HepG2 (cell line): ENCODE results near the gene RNASE7. TPM values are rescaled to one million over a fixed set of nuclear protein-coding genes. Genes with fewer than 3 reads are reported as not detected.

Source experiments
- ATAC-seq: fragments of 200-7000 bp; cut with Tn5 transposase; 3 replicates; pipeline ENCODE4 v1.9.1; 2020; ENCODE audit warnings: mild to moderate bottlenecking, moderate library complexity
- BruUV-seq: library from RNA; stranded (reverse); fragments of 400-500 nt; replicated peaks from 2 replicates; lab custom pipeline; 2021; lab: Mats Ljungman, UMichigan
- CTCF ChIA-PET: fragments of 300-600 bp; formaldehyde crosslinking; extraction: SDS; loops from one replicate; lab custom pipeline; 2021; ENCODE audit warnings: low total read pairs, inconsistent platforms, low intra/inter-chr PET ratio; lab: Yijun Ruan, JAX
- POLR2A ChIA-PET: fragments of 350-600 bp; sonication (Branson Sonifier 250); formaldehyde crosslinking; loops from one replicate; lab custom pipeline; 2020; ENCODE audit warnings: antibody characterized with exemption, inconsistent platforms; lab: Yijun Ruan, JAX
- DNase-seq: peaks from one replicate; pipeline ENCODE4 v3.0.0-alpha.2; 2015; ENCODE audit warnings: low spot score
- FAIRE-seq: peaks from 3 replicates; lab custom pipeline; 2011; peaks lifted over from hg19 to GRCh38; lab: Jason Lieb, UNC
- H2AFZ ChIP-seq: one replicate; pipeline ENCODE4 v1.6.1; 2011; ENCODE audit warnings: low read length, inconsistent platforms
- H3K27ac ChIP-seq: fragments of 300-600 bp; 3 replicates; pipeline ENCODE4 v1.8.0; 2011; ENCODE audit warnings: mixed run types, mild to moderate bottlenecking, mixed read lengths, low read length, inconsistent platforms; ENCODE audit not compliant: insufficient read depth; ENCODE audit errors: extremely low read length
- H3K27me3 ChIP-seq, 2 experiments: fragments of 200-600 bp in 1 of 2; 2 replicates in 1 of 2; 3 replicates in 1 of 2; pipeline versions ENCODE4 v1.6.0 to v1.8.0; 2011; ENCODE audit warnings: low read length in 2 of 2, mild to moderate bottlenecking in 2 of 2, moderate library complexity in 2 of 2, inconsistent platforms in 1 of 2; ENCODE audit not compliant: insufficient read depth in 2 of 2, control insufficient read depth in 1 of 2
- H3K36me3 ChIP-seq, 2 experiments: fragments of 200-600 bp in 1 of 2; replicated peaks in 1 of 2; 2 replicates in 1 of 2; 3 replicates in 1 of 2; pipeline versions ENCODE4 v1.5.1 to v1.8.0; 2011; ENCODE audit warnings: low read length in 2 of 2, inconsistent platforms in 1 of 2; ENCODE audit not compliant: insufficient read depth in 2 of 2, control insufficient read depth in 1 of 2
- H3K4me1 ChIP-seq: 2 replicates; pipeline ENCODE4 v1.5.1; 2012; ENCODE audit warnings: low read length, inconsistent platforms; ENCODE audit not compliant: insufficient read depth
- H3K4me2 ChIP-seq: 2 replicates; pipeline ENCODE4 v1.6.0; 2011; ENCODE audit warnings: low read depth, low read length, inconsistent platforms
- H3K4me3 ChIP-seq, 3 experiments: fragments of 200-600 bp in 1 of 3; sonication (generic), shearing (Covaris generic) in 1 of 3; replicated peaks in 1 of 3; 2 replicates each; pipeline ENCODE4 v1.5.1; 2011 to 2016; ENCODE audit warnings: low read length in 3 of 3, inconsistent platforms in 2 of 3, low read depth in 2 of 3, mild to moderate bottlenecking in 2 of 3, control low read depth in 1 of 3, mixed read lengths in 1 of 3; ENCODE audit not compliant: insufficient read depth in 1 of 3
- H3K79me2 ChIP-seq: one replicate; pipeline ENCODE4 v1.6.1; 2011; ENCODE audit warnings: low read length, inconsistent platforms; ENCODE audit not compliant: insufficient read depth
- H3K9ac ChIP-seq: 2 replicates; pipeline ENCODE4 v1.6.0; 2011; ENCODE audit warnings: mild to moderate bottlenecking, low read depth, low read length, inconsistent platforms; ENCODE audit not compliant: insufficient read depth
- H3K9me3 ChIP-seq: 2 replicates; pipeline ENCODE4 v1.5.1; 2012; ENCODE audit warnings: mild to moderate bottlenecking, low read length
- H4K20me1 ChIP-seq: 2 replicates; pipeline ENCODE4 v1.6.0; 2011; ENCODE audit warnings: inconsistent platforms, mild to moderate bottlenecking, low read length, moderate library complexity; ENCODE audit not compliant: insufficient read depth
- GATAD2A ChIP-seq: IDR thresholded peaks from 2 replicates; pipeline ENCODE4 v1.6.1; 2016
- GFI1 ChIP-seq: sonication (generic); formaldehyde crosslinking; IDR thresholded peaks from 2 replicates; pipeline ENCODE4 v1.5.0; 2020; ENCODE audit warnings: missing genetic modification reagents, mild to moderate bottlenecking, borderline replicate concordance
- SIX4 ChIP-seq: sonication (generic); formaldehyde crosslinking; IDR thresholded peaks from 2 replicates; pipeline ENCODE4 v1.4.0; 2020; ENCODE audit warnings: missing genetic modification reagents
- ZKSCAN8 ChIP-seq: IDR thresholded peaks from 2 replicates; pipeline ENCODE4 v1.6.1; 2016; ENCODE audit warnings: borderline replicate concordance, missing genetic modification reagents, missing compliant biosample characterization
- ZNF572 ChIP-seq: sonication (generic); formaldehyde crosslinking; IDR thresholded peaks from 2 replicates; pipeline ENCODE4 v1.5.1; 2020; ENCODE audit warnings: mild to moderate bottlenecking, missing genetic modification reagents
- ZNF616 ChIP-seq: sonication (generic); formaldehyde crosslinking; IDR thresholded peaks from 2 replicates; pipeline ENCODE4 v1.5.0; 2020; ENCODE audit warnings: low read depth, mild to moderate bottlenecking, missing genetic modification reagents
- ZSCAN20 ChIP-seq: sonication (generic); formaldehyde crosslinking; IDR thresholded peaks from 2 replicates; pipeline ENCODE4 v1.4.0; 2020; ENCODE audit warnings: missing genetic modification reagents, mild to moderate bottlenecking, borderline replicate concordance
- WGBS: methylation state at CpG from one replicate; pipeline ENCODE4 v1.1.6; 2017; ENCODE audit warnings: low lambda C conversion rate; 5-methylcytosine and 5-hydroxymethylcytosine counted together
- in situ Hi-C: cut with HindIII; loops from 2 replicates; pipeline ENCODE4 v1.10.0; 2017; ENCODE audit warnings: low pct_unique_long_range_greater_than_20kb; ENCODE audit not compliant: extremely low pct_ligation_motif_present
- intact Hi-C: fragments of 100-400 bp; cut with micrococcal nuclease; formaldehyde crosslinking; loops from one replicate; pipeline ENCODE4 v1.10.0; 2022; ENCODE audit not compliant: unreplicated experiment
- polyA plus RNA-seq, 8 experiments: library from polyadenylated mRNA; depleted of rRNA in 3 of 8; stranded (reverse) in 7 of 8; unstranded in 1 of 8; fragments of >200 nt; fragmentation: Illumina TruSeq in 4 of 8; extraction: Trizol in 4 of 8; gene quantifications; 2 replicates each; pipeline versions ENCODE4 v1.2.1 to v1.2.3, GENCODE V29; 2011 to 2016; ENCODE audit warnings: low read depth in 4 of 8, missing spikeins in 1 of 8, mixed read lengths in 1 of 8; ENCODE audit not compliant: insufficient read depth in 1 of 8
- total RNA-seq, 5 experiments: library from RNA; depleted of rRNA; stranded (reverse); fragments of >200 nt; fragmentation: Illumina TruSeq; extraction: Trizol; gene quantifications; 2 replicates each; pipeline ENCODE4 v1.2.3, GENCODE V29; 2016; ENCODE audit warnings: low read depth in 1 of 5
- TF ChIP-seq, protein P1 (sequence below): sonication (generic); formaldehyde crosslinking; conservative IDR thresholded peaks from 2 replicates; pipeline ENCODE4 v1.4.0; 2020; ENCODE audit warnings: mild to moderate bottlenecking, missing genetic modification reagents, moderate library complexity
- TF ChIP-seq, protein P2 (sequence below): sonication (generic); formaldehyde crosslinking; IDR thresholded peaks from 2 replicates; pipeline ENCODE4 v1.4.0; 2020; ENCODE audit warnings: missing genetic modification reagents, borderline replicate concordance
- TF ChIP-seq, protein P3 (sequence below): sonication (generic); formaldehyde crosslinking; IDR thresholded peaks from 2 replicates; pipeline ENCODE4 v1.5.1; 2020; ENCODE audit warnings: mild to moderate bottlenecking, missing genetic modification reagents, moderate library complexity
- TF ChIP-seq, protein P4 (sequence below), 2 experiments: sonication (generic) in 1 of 2; formaldehyde crosslinking in 1 of 2; IDR thresholded peaks; 2 replicates each; pipeline versions ENCODE4 v1.5.1 to v1.6.1; 2011 to 2020; ENCODE audit warnings: borderline replicate concordance in 1 of 2, low read depth in 1 of 2, low read length in 1 of 2, mild to moderate bottlenecking in 1 of 2, missing genetic modification reagents in 1 of 2, moderate library complexity in 1 of 2

The RNASE7 gene
- total and polyA plus RNA-seq, 2 of the 13 experiments (the other 11 are each of a cell fraction or from before 2014, with no cell fraction given) = 0.04 TPM; not detected in 1

DNA sequence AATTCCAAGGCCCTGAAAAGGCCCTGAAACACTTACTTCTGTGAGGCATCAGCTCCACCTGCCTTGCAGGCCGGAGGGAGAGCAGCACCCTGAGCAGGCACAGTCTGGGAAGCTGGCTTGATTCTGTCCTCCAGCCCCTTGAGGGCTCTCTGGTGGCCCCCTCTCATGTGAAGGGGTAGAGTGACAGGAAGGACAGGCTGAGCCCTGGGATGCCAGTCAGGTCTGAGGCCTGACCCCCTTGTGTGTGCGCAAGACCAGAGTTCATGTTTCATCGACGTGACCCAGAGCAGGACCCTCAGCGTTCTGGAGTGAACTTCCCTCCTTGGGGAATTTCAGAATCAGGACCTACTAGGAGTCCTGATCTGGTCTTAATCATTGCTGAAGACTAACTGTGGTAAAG is 16.7 kb downstream of the RNASE7 start:
- Histone ChIP-seq H3K4me2 (peak overlapping the region; percentile 19; the same call in 1 of the 2 replicates), H4K20me1 (no peaks in the 10 kb centered on the region), H3K79me2 (no peaks in the 10 kb centered on the region), H3K27ac (peak overlapping the region; percentile 43), H3K9ac (peak overlapping the region; percentile 6; the same call in 1 of the 2 replicates), H3K4me3 (no peak overlapping the region), H3K36me3 (no peaks in the 10 kb centered on the region), H3K4me1 (peaks cover 99% of the 10 kb centered on the region), H2AFZ (no peak overlapping the region), H3K27me3 (no peaks in the 10 kb centered on the region), H3K9me3 (no peaks in the 10 kb centered on the region)
- BruUV-seq = no TSS peak
- ATAC-seq (no peak), DNase-seq (no peak), FAIRE-seq (no peak)
- in situ Hi-C loops (no loop called here), intact Hi-C loops (loop anchor here (5.0 kb wide), 1 partner anchor 377 kb away; the partner anchor contains the start of gene RNASE4)
- 26% methylated on average over 5 of the region's 5 CpGs for WGBS
- ChIA-PET POLR2A (interaction anchor here (1.3 to 4.3 kb wide), 3 partner anchors 10 to 44 kb away, joined by 7 to 77 read pairs (median 7); partner anchors contain the start of gene ARHGEF40), CTCF (interaction anchor here (0.9 to 1.9 kb wide), 2 partner anchors 34 to 44 kb away, joined by 3 to 5 read pairs; no protein-coding TSS in a partner anchor)
- TF ChIP-seq, protein P1, sequence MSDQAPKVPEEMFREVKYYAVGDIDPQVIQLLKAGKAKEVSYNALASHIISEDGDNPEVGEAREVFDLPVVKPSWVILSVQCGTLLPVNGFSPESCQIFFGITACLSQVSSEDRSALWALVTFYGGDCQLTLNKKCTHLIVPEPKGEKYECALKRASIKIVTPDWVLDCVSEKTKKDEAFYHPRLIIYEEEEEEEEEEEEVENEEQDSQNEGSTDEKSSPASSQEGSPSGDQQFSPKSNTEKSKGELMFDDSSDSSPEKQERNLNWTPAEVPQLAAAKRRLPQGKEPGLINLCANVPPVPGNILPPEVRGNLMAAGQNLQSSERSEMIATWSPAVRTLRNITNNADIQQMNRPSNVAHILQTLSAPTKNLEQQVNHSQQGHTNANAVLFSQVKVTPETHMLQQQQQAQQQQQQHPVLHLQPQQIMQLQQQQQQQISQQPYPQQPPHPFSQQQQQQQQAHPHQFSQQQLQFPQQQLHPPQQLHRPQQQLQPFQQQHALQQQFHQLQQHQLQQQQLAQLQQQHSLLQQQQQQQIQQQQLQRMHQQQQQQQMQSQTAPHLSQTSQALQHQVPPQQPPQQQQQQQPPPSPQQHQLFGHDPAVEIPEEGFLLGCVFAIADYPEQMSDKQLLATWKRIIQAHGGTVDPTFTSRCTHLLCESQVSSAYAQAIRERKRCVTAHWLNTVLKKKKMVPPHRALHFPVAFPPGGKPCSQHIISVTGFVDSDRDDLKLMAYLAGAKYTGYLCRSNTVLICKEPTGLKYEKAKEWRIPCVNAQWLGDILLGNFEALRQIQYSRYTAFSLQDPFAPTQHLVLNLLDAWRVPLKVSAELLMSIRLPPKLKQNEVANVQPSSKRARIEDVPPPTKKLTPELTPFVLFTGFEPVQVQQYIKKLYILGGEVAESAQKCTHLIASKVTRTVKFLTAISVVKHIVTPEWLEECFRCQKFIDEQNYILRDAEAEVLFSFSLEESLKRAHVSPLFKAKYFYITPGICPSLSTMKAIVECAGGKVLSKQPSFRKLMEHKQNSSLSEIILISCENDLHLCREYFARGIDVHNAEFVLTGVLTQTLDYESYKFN (CRISPR knock-in tag) = 0 out of 2 replicates have a peak, but pooled peaks have one; percentile 36
- TF ChIP-seq, protein P2, sequence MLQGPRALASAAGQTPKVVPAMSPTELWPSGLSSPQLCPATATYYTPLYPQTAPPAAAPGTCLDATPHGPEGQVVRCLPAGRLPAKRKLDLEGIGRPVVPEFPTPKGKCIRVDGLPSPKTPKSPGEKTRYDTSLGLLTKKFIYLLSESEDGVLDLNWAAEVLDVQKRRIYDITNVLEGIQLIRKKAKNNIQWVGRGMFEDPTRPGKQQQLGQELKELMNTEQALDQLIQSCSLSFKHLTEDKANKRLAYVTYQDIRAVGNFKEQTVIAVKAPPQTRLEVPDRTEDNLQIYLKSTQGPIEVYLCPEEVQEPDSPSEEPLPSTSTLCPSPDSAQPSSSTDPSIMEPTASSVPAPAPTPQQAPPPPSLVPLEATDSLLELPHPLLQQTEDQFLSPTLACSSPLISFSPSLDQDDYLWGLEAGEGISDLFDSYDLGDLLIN (CRISPR knock-in tag) = no peak
- TF ChIP-seq ZNF616 (CRISPR knock-in tag) (no peak), ZSCAN20 (CRISPR knock-in tag) (no peak), GATAD2A (0 out of 2 replicates have a peak, but pooled peaks have one; percentile 23), ZKSCAN8 (CRISPR knock-in tag) (no peak), GFI1 (no peak), SIX4 (CRISPR knock-in tag) (no peak), ZNF572 (CRISPR knock-in tag) (no peak)
- TF ChIP-seq, protein P3, sequence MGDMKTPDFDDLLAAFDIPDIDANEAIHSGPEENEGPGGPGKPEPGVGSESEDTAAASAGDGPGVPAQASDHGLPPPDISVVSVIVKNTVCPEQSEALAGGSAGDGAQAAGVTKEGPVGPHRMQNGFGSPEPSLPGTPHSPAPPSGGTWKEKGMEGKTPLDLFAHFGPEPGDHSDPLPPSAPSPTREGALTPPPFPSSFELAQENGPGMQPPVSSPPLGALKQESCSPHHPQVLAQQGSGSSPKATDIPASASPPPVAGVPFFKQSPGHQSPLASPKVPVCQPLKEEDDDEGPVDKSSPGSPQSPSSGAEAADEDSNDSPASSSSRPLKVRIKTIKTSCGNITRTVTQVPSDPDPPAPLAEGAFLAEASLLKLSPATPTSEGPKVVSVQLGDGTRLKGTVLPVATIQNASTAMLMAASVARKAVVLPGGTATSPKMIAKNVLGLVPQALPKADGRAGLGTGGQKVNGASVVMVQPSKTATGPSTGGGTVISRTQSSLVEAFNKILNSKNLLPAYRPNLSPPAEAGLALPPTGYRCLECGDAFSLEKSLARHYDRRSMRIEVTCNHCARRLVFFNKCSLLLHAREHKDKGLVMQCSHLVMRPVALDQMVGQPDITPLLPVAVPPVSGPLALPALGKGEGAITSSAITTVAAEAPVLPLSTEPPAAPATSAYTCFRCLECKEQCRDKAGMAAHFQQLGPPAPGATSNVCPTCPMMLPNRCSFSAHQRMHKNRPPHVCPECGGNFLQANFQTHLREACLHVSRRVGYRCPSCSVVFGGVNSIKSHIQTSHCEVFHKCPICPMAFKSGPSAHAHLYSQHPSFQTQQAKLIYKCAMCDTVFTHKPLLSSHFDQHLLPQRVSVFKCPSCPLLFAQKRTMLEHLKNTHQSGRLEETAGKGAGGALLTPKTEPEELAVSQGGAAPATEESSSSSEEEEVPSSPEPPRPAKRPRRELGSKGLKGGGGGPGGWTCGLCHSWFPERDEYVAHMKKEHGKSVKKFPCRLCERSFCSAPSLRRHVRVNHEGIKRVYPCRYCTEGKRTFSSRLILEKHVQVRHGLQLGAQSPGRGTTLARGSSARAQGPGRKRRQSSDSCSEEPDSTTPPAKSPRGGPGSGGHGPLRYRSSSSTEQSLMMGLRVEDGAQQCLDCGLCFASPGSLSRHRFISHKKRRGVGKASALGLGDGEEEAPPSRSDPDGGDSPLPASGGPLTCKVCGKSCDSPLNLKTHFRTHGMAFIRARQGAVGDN (CRISPR knock-in tag) = peak; percentile 75
- TF ChIP-seq, protein P4, sequence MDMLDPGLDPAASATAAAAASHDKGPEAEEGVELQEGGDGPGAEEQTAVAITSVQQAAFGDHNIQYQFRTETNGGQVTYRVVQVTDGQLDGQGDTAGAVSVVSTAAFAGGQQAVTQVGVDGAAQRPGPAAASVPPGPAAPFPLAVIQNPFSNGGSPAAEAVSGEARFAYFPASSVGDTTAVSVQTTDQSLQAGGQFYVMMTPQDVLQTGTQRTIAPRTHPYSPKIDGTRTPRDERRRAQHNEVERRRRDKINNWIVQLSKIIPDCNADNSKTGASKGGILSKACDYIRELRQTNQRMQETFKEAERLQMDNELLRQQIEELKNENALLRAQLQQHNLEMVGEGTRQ (IDR thresholded peaks at IDR 0.05; ENCODE audit: low read depth, low read length) = no peak
- TF ChIP-seq, protein P4 (CRISPR knock-in tag; IDR thresholded peaks at IDR 0.05; ENCODE audit: borderline replicate concordance) = no peak
